IPS DF 4.7 (cell line): ENCODE measurements around the gene DKK1.

Experiments
- DNase-seq: peaks from one replicate; pipeline ENCODE4 v3.0.0-alpha.2; 2013; ENCODE audit warnings: low spot score; ENCODE audit errors: extremely low read depth

DKK1 gene

DNA sequence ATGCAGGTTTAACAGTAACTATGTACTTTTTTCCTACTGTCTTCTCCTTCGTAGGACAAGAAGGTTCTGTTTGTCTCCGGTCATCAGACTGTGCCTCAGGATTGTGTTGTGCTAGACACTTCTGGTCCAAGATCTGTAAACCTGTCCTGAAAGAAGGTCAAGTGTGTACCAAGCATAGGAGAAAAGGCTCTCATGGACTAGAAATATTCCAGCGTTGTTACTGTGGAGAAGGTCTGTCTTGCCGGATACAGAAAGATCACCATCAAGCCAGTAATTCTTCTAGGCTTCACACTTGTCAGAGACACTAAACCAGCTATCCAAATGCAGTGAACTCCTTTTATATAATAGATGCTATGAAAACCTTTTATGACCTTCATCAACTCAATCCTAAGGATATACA is 2.4 kb downstream of the DKK1 start:
- DNase-seq: no peak

DNA sequence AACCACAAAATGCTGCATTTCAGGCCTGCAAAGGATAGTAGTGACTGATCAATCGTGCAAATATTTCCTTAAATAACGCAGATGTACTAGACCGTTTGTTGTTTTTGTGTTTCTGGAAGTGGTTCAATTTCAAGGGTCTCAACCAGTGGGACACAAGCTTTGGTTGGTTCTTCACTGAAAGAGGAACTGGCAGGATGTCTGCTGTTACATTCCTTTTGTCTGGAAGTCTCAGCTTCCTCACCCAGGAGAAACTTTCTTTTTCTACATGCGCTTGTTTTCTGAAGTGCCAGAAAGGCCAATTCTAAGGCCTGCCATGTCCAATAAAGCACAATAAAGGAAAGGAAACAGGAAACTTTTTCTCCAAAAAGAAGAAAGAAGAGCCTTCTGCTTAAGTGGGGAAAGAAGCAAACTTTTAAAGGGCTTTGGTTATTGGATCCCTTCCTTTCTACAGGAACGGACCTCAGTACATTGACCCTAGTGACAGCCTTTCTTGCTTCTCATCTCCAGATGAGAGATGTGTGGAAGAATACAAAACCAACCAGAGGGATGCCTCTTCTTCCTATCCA is 4.1 kb downstream of the DKK1 start:
- no peak for DNase-seq

DNA sequence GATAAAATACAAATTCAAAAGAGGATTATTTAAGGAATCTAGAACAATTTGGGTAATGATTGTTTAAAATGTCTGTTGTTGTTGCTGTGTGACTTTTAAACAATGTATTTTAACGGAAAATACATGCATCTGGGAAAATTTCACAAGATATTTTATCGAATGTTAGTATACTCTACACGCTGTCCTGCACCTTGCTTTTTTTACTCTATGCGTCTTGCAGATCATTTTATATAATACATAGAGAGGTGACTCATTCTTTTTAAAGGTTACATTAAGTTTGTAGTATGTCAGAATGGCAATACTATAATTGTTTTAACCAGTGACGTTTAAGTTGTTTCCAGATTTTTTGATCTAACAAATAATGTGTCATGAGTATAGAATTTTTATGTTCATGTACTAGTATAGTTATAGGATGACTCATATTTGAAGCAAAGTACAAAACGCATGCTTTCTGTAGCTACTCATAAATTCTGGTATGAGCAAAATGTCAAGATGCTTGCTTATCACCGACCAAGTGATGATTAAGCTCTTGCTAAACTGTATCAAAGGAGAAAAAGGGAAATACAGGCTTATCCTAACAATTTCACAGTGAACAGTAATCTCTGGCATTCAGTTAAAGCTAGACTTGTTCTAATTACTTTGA is 4.9 kb downstream of the DKK1 start:
- DNase-seq: no peak

DNA sequence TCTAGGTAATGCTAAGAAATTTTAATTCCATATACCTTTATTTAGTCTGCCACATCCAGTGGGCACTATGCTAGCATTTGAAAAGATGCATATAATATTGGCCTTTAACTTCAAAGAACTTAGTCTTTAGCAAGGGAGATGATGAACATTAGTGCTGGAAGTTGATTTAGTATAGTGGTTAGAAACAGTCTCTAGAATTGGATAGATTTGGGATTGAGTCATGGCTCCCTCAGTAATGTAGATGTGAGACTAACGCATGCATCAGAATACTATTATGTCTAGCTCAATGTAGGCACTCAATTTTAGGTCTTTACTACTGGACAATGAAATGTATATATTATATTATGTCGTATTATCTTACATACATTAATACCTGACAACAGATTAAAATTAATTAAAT is 5.8 kb downstream of the DKK1 start:
- DNase-seq: no peak

DNA sequence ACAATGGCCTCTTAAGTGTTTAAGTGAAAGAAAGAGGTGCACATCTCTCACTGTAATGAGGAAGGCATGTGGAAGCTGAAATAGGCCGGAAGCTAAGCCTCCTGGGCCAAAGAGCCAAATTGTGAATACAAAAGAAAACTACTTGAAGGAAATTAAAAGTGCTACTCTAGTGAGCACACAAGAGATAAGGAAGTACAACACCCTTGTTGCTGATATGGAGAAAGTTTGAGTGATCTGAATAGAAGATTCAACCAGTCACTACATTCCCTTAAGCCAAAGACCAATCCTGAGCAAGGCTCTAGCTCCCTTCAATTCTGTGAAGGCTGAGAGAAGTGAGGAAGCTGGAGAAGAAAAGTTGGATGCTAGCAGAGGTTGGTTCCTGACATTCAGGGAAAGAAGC is 8.2 kb downstream of the DKK1 start:
- no peak for DNase-seq

DNA sequence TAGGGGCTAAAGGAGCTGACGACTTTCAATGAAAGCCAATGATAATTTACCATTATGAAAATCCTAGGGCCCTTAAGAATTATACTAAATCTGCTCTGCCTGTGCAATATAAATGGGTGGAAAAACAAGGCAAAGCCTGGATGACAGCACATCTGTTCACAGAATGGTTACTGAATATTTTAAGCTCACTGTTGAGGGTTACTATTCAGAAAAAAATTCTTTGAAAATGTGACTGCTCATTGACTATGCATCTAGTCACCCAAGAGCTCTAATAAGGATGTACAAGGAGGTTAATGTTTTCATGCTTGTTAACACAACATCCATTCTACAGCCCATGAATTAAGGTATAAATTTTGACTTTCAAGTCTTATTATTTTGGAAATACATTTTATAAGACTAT is 8.9 kb downstream of the DKK1 start:
- no peak for DNase-seq

DNA sequence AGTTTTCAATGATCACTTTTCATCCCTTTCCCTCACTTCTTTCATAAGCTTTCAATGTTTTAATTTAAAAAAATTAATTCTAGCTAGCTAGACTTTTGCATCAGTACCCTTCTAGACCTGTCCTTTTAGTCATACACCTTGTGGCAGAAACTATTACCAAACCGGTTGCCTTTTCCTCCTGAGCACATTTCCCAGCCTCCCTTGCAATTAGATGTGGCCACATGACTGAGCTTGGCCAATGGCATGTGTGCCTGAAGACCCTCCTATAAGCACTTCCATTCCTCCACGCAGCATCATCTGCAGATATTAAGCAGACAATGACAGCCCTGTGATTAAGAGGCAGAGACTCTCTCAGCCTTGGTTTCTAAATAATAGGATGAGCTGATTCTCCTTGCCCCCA is 12.3 kb downstream of the DKK1 start:
- no peak for DNase-seq

DNA sequence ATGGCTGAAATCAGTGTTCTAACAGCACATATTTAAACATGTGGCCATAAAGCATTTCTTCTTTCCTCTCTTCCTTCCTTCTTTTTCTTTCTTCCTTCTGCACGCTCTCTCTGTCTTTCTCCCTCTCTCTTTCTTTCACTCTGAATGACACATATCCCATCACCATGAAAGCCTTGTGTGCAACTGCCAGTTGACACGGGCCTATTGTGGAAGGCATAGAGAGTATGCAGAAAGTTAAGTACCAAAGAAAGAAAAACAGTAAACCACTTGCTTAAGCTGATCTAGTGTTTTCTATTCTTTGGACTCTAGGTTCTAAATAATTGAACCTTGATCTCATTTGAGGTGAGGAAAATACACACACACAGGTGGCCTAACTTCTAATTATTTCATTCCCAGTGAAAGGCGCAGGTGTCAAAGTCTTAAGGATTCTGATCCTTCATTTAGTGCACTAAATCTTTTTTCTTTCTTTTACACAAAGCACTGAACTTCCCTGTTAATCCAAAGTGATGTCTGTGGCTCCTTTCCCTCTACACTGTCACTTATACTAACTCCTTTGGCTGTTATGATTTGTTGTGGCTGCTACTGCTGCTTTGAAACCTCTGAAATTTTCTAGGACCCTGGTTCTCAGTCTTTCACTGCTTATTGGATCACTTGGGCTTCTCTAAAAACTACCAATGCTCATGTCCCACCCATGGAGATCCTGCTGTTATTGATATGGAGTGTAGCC is 17.7 kb downstream of the DKK1 start:
- DNase-seq: no peak

DNA sequence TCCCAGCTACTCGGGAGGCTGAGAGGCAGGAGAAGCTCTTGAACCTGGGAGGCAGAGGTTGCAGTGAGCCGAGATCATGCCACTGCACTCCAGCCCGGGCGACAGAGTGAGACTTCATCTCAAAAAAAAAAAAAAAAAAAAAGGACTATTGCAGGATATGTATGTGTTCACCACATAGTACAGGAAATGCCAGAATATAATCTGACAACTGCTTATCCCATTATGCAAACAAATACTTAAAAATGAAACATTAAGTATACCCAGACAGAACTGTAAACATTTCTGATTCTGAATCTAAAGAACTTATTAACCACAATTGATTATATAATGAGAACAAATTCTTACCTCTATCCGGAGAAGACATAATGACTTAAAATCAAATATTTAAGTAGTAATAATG is 18.7 kb downstream of the DKK1 start:
- DNase-seq: no peak

DNA sequence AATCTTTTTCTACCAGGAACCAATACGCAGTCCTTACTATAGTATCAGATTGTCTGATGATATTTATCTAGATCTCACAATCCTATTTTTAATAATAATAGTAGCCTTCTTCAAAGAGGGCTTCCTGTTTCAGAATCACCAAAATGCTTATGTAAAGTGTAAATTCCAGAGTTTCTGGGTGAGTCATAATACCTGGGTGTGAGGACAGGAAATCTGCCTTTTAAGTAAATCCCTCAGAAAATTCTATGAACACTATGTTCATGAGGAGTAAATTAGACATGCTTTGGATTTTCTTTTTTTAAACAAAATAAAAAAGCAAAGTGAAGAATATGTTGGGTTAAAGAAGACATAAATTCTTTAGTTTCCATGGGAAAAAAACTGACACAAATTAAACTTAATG is 20.5 kb downstream of the DKK1 start:
- DNase-seq: no peak

DNA sequence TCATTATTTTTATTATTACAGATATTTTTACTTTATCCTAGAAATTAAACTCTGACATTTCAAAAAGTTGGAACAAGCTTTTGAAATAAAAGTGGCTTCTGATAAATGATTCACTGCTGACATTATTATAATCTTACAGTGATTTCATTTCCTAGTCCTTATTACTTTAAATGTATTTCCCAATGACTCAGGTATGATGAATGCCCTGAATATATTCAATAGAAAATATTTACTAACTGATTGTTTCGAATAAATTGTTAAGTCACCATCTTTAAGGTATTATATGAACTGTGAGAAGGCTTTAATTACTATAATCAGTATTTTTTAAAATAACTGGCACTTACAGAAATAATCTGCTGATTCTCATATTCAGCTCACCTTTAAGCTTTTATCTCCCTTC is 21.6 kb downstream of the DKK1 start:
- no peak for DNase-seq

DNA sequence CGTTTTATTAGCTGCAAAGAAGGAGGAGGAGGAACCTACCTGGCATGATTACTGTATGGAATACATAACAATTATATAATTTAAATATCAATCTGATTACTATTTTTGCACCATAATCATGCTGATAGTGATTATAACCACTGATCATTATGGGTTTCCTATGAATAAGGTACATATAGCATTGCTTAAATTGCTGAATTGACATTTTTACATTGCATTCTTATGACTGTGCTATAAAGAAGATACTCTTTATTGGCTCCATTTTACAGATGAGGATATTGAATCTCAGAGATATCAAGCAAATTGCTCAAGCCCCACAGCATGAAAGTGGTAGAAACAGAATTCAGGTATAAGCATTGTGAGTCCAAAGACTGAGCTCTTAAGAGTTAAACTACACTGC is 23.1 kb downstream of the DKK1 start:
- no peak for DNase-seq

DNA sequence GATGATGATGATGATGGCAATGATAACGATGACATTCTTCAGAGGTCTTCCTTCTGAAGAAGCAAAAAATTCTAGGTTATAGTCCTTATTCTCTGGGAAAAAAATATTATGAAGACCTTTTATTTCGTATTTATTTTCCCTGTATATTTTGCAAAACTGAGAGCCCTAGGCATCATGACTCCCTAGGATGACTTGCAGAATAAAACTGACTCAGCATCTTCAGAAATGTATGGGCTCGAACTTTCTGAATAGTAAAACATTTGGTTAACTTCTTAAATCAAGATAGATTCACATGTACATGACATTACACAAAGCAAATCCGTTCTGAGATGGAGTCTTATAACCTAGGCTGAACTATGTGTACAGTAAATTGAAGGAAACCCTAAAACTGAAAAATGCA is 29.4 kb downstream of the DKK1 start:
- DNase-seq: no peak

DNA sequence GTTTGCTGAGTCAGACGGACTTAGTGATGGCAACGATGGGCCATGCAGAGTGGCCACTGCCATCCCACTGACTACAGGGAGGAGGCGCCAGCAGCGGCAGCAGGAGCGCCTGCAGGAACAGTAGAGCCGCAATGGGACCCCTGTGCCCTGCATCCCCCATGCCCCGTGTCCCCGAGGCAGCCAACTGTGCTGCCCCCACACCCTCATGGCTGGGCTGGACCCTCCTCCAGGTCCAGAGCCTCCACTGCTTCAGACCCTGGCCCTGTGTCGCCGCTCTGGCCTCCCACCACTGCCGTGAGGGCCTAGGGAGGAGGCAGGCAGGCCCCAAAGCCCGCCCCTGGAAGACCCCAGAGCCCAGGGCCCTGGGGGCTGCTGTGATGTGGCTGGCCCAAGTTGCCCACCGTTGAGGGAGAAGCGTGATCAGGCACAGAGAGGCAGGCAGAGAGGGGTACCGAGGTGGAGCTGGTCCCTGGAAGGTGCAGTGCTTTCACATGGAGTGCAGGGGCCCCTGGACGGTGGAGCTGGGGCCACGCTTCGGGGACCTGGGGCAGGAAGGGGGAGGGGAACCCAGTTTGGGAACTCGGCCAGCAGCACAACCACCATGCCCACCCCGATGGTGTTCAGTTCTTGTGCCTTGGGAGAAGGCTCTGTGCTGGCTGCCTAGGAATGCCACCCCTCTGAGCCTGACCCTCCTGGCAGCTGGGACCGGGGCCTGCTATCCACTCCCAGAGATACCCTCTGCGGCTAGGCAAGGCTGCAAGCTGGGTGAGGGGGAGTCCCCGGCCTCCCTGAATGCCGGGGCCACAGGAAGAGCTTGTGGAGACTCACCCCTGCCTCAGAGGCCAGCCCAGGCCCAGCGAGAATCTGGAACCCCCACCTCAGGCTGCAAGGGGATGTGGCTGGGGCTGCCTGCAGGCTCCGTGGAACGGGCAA is 32.6 kb downstream of the DKK1 start:
- DNase-seq: no peak

DNA sequence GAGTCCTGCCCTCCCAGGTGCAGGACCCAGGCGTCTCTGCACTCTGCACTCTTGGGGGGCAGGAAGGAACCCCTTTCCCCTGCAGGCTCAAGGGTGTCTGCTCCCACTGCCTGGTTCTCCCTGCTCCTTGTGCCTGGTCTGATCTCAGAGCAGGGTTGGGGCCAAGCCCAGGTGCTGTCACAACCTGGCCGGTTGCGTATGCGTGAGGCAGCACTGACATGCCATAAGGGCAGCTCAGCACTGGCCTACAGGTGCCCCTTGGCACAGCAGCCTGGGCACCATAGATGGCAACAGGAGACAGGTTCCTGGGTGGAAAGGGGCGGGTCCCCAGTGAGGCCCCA is 33.2 kb downstream of the DKK1 start:
- DNase-seq: no peak

DNA sequence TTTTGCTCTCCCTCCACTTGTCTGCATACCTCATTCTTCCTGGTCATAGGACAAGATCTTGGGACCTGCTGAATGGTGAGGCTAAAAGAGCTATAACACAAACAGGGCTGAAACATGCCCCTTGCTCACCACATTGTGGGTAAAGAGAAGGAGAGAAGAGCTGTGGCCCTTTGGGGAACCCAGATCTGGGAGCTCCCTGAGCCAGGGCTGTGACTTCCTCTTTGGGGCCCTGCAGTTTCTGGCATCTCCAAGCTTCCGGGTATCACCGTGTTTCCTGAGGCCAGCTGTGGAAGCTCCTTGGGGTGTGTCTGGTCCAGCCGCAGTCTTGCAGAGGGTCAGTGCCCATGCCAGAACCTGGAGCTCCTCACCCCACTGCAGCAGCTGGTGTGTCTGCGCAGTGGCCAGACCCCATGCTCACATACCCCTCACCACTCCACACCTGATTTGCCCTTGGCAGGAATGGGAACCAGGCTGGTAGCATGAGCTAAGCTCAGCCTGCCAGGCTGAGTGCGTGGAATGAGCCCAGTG is 34.0 kb downstream of the DKK1 start:
- DNase-seq: no peak

DNA sequence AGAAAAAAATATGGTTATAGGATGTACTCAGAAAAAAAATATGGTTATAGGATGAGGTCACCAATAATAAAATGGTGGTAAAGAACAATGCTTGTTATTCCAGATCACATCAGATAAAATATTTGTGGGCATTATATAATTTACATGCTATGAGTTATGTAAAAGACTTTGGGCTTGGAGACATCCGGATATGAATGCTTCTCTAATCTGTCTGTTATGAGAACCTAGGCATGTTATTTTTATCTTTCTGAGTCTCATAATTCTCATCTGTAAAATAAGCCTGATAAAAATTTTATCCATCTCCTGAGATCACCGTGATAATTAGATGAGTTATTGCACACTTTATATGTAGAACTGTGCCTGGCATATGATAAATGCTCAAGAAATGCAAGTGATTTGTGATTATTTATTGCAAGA is 37.8 kb downstream of the DKK1 start:
- no peak for DNase-seq

DNA sequence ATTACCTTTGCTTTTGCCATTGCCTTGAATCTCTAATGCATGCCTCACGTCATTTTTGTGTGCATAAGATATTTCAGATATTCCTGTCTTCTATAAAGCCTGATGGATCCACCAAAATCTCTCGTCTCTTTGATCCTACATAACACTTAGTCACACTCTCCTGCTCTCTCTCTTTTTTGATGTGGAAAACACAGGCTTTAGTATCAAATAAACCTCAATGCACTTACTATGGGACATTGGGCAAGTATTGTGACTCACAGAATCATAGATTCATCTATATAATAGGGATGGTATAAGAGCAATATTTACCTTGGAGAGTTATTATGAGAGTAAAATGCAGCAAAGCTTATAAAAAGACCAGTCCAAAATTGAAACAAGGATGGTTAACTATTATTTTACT is 39.1 kb downstream of the DKK1 start:
- no peak for DNase-seq

DNA sequence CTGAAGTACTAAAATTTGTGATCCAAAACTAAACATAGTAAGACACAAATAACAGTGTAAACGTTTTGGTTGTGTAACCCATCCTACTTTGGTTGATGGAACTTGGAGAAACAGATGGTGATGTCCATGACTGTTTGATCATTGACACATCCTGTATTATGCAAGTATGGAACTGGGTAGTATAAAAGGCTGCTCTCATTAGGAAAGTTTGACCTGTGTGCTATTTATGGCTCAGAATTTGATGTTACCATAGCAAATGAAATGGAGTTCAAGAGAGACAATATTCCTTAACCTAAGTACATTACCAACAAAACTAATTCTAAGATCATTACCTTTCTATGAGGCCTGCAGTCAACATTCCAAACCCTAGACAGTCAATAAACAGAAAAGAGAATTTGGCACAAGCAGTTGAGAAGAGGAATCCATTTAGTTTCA is 39.9 kb downstream of the DKK1 start:
- DNase-seq: no peak

DNA sequence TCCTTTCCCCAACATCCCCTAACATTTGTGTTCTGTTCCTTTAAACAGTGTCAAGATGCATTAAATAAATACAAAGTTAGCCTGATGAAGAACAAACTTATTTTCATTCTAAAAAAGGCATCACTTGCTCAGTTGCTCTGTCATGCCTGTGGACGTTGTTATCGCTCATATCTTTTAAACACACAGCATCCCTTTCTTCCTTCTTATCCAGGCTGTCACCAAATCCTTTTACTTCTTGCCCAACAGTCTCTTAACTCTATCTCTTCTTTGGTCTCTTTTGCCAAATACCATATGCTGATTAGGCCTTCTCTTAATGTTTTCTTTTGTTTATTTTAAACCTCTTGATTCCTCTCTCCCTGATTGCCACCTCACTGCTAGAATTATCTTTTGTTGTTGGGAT is 43.9 kb downstream of the DKK1 start:
- DNase-seq: no peak

DNA sequence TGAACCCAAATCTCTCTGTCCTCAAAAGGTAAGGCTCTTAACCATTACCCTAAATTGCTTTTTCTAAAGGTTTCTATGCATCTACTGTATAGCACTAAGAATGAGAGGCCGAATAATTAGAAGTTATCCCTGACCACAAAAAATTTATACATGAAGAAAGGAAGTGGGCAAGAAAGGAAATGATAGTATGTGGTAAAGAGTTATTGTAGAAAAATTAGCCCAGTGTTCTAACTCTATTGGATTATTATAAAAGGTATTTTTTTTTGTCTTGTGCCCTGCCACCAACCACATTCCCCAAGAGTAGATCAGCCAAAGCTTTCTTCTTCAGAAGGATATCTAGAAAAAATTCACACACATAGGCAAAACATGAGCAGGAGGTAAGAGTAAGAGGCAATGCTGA is 45.4 kb downstream of the DKK1 start:
- DNase-seq: no peak
